HG03095 (cell line): Measurements from ENCODE around the gene PPP3CB.
"Not testable (repeated sequence)": the region's sequence is repeated elsewhere in the genome, so short reads cannot be mapped to it uniquely, and the experiment has no call there.

Experiments
- ATAC-seq: cut with Tn5 transposase; IDR thresholded peaks from one replicate; pipeline ENCODE4 v1.9.1; 2021; ENCODE audit warnings: moderate library complexity; ENCODE audit not compliant: unreplicated experiment

The PPP3CB gene

DNA sequence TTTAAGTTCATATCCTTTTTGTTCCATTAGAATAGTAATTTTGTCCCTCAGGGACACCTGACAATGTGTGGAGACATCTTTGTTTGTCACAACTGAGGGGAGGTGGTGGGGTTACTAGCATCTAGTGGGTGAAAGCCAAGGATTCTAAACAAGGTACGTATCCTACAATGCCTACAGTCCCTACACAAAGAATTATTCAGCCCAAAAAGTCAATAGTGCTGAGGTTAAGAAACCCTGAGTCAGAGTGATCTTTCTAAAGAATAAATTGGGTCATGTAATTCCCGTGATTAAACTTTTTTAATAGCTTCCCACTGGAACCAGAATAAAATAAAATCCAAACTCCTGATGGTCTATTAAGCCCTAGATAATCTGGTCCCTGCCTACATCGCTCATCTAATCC, 79.3 kb downstream of the PPP3CB start:
- ATAC-seq, result no peak

- peak; percentile 23 for ATAC-seq
These were observed 81.4 kb downstream of the PPP3CB start for GRCh38 chr10:73414230-73414945.

GRCh38 chr10:73413528-73414229, 82.1 kb downstream of the PPP3CB start, which contains the start of gene ANXA7:
Gene ANXA7, minus strand, starts transcription at chr10:73414058. Its CDS starts 13,202 bp downstream, at chr10:73400856.
- peak; percentile 87 for ATAC-seq

GRCh38 chr10:73413108-73413527, 82.7 kb downstream of the PPP3CB start:
- peak; percentile 27 for ATAC-seq

GRCh38 chr10:73410897-73411296, 84.9 kb downstream of the PPP3CB start:
- ATAC-seq, result no peak

- ATAC-seq, result no peak
These were observed 86.8 kb downstream of the PPP3CB start for GRCh38 chr10:73408978-73409521.

DNA sequence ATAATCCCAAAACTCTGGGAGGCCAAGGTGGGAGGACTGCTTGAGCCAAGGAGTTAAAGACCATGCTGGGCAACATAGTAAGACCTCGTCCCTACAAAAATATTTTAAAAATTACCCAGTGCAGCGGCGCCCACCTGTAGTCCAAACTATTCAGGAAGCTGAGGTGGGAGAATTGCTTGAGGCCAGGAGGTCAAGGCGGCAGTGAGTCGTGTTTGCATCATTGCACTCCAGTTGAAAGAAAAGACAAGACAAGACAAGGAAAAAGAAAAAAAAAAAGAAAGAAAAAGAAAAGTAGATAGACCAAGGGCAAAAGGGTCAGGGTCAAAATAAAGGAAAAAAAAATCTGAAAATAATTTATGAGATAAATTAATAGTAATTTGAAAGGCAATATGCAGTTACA, 87.8 kb downstream of the PPP3CB start:
- no peak for ATAC-seq

DNA sequence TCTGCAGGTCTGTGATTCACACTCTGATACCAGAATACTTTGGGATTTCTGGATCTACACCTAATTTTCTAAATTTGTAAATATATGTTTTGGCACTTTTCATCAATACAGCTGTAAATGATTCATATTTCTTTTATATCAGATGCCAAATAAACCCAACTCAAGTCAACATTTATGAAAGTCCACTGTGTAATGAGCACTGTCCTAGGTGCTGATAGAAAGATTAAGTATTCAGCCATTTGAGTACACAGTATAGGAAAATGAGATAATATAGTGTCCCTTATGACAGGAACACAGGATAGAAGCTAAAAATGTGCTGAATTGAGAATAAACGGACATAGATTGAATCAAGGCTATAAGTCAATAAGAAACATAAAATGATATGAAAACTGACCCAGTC, 88.3 kb downstream of the PPP3CB start:
- no peak for ATAC-seq

GRCh38 chr10:73406846-73407245, 89.0 kb downstream of the PPP3CB start:
- ATAC-seq, result no peak

- ATAC-seq, result no peak
These were observed 90.3 kb downstream of the PPP3CB start for GRCh38 chr10:73405556-73405955.

DNA sequence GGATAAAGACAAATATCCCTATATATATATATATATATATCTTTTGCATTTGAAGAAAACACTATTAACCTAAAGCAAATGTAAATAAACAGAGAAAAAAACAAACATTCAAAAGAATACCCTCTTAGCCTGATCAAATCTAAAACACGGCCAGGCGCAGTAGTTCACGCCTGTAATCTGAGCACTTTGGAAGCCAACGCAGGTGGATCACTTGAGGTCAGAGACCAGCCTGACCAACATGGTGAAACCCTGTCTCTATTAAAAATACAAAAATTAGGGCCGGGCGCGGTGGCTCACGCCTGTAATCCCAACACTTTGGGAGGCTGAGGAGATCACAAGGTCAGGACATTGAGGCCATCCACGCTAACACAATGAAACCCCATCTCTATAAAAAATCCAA, 91.1 kb downstream of the PPP3CB start:
- no peak for ATAC-seq

- ATAC-seq, result no peak
These were observed 94.2 kb downstream of the PPP3CB start for GRCh38 chr10:73401636-73402035.

DNA sequence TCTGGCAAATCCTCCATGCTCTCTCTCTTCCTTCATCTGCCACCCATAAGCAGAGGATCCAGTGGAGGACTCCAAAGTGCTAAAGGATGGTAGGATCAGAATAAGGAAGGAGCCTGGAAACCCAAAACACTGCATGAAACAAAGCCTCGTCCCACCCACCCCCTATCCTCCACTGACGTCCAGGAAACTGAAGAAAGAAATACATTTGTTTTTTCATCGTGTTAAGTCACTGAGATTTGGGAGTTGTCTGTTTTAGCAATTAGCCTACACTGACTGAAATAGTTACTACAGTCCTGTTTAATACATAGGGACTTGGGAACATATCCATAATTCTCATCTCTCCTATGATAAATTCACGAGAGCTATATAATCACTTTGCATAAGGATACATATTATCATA, 96.8 kb downstream of the PPP3CB start:
- no peak for ATAC-seq

GRCh38 chr10:73398024-73398423, 97.8 kb downstream of the PPP3CB start:
- ATAC-seq, result no peak

DNA sequence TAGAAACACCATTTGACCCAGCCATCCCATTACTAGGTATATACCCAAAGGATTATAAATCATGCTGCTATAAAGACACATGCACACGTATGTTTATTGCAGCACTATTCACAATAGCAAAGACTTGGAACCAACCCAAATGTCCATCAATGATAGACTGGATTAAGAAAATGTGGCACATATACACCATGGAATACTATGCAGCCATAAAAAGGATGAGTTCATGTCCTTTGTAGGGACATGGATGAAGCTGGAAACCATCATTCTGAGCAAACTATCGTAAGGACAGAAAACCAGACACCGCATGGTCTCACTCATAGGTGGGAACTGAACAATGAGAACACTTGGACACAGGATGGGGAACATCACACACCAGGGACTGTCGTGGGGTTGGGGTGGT, 101.5 kb downstream of the PPP3CB start:
- not testable (repeated sequence) for ATAC-seq

DNA sequence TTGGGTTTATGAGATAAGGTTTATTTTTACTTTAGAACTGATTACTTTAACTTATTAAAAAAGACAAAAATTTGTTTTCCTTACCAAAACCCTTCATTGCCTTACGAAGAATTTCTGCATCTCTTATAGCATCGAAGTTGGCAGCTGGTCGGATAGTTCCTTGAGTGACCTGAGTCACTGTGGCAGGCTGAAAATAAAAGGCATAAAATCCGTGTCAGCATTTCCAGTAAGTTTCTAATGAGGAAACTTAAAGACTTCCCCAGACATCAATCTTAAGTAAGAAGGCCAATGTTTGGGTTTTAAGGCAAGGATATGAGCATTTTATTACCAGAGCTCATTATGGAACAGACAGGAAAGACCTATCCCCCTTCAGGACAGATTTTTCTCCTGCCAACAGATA, 107.6 kb downstream of the PPP3CB start:
- ATAC-seq, result no peak

GRCh38 chr10:73386583-73386982, 109.2 kb downstream of the PPP3CB start:
- ATAC-seq, result no peak
